Astrocyte (in vitro differentiated cells and primary cell): ENCODE data around the gene ADAM29. TPM values are rescaled to one million over a fixed set of nuclear protein-coding genes. Genes with fewer than 3 reads are reported as not detected.

Source experiments
- DNase-seq: peaks from one replicate; pipeline ENCODE4 v3.0.0-alpha.2; 2010; ENCODE audit warnings: low read depth
- FAIRE-seq: peaks from 2 replicates; lab custom pipeline; 2011; peaks lifted over from hg19 to GRCh38; lab: Jason Lieb, UNC
- H2AFZ ChIP-seq: 2 replicates; pipeline ENCODE4 v1.6.0; 2012; ENCODE audit warnings: low read depth, low read length, inconsistent platforms
- H3K27ac ChIP-seq: 2 replicates; pipeline ENCODE4 v1.5.1; 2011; ENCODE audit warnings: low read depth, low read length, inconsistent platforms
- H3K27me3 ChIP-seq: 2 replicates; pipeline ENCODE4 v1.6.0; 2011; ENCODE audit warnings: low read length, inconsistent platforms; ENCODE audit not compliant: insufficient read depth
- H3K36me3 ChIP-seq: 2 replicates; pipeline ENCODE4 v1.5.1; 2011; ENCODE audit warnings: low read length, inconsistent platforms; ENCODE audit not compliant: insufficient read depth
- H3K4me1 ChIP-seq: 2 replicates; pipeline ENCODE4 v1.5.1; 2011; ENCODE audit warnings: low read length, inconsistent platforms; ENCODE audit not compliant: insufficient read depth
- H3K4me2 ChIP-seq: 2 replicates; pipeline ENCODE4 v1.6.0; 2012; ENCODE audit warnings: low read length, inconsistent platforms
- H3K4me3 ChIP-seq: 2 replicates; pipeline ENCODE4 v1.5.1; 2011; ENCODE audit warnings: low read depth, mild to moderate bottlenecking, low read length, inconsistent platforms; ENCODE audit not compliant: insufficient read depth
- H3K79me2 ChIP-seq: 2 replicates; pipeline ENCODE4 v1.6.0; 2012; ENCODE audit warnings: mild to moderate bottlenecking, low read length, inconsistent platforms; ENCODE audit not compliant: insufficient read depth
- H3K9ac ChIP-seq: 2 replicates; pipeline ENCODE4 v1.6.0; 2012; ENCODE audit warnings: mild to moderate bottlenecking, low read length, inconsistent platforms
- H3K9me3 ChIP-seq: 2 replicates; pipeline ENCODE4 v1.5.1; 2012; ENCODE audit warnings: low read depth, mild to moderate bottlenecking, low read length, inconsistent platforms; ENCODE audit not compliant: insufficient read depth
- H4K20me1 ChIP-seq: 2 replicates; pipeline ENCODE4 v1.6.0; 2012; ENCODE audit warnings: low read length, inconsistent platforms; ENCODE audit not compliant: insufficient read depth
- H3K27ac Mint-ChIP-seq: one replicate; pipeline ENCODE4 v1.8.0; 2021; ENCODE audit warnings: mild to moderate bottlenecking, mixed read lengths; ENCODE audit not compliant: unreplicated experiment
- H3K27me3 Mint-ChIP-seq: one replicate; pipeline ENCODE4 v1.8.0; 2021; ENCODE audit warnings: low read depth, mixed read lengths; ENCODE audit not compliant: unreplicated experiment
- H3K36me3 Mint-ChIP-seq: one replicate; pipeline ENCODE4 v1.8.0; 2021; ENCODE audit warnings: low read depth, mixed read lengths; ENCODE audit not compliant: unreplicated experiment
- H3K4me1 Mint-ChIP-seq: one replicate; pipeline ENCODE4 v1.8.0; 2021; ENCODE audit warnings: low read depth, mixed read lengths; ENCODE audit not compliant: unreplicated experiment
- H3K4me3 Mint-ChIP-seq: one replicate; pipeline ENCODE4 v1.8.0; 2021; ENCODE audit warnings: mild to moderate bottlenecking, moderate library complexity, mixed read lengths; ENCODE audit not compliant: unreplicated experiment
- H3K9me3 Mint-ChIP-seq: one replicate; pipeline ENCODE4 v1.8.0; 2021; ENCODE audit warnings: mild to moderate bottlenecking, mixed read lengths; ENCODE audit not compliant: unreplicated experiment
- EZH2 ChIP-seq: IDR thresholded peaks from 2 replicates; pipeline ENCODE4 v1.6.1; 2012; ENCODE audit warnings: mild to moderate bottlenecking, low read length, inconsistent platforms; ENCODE audit not compliant: insufficient read depth
- total RNA-seq: library from RNA; stranded (reverse); gene quantifications from 2 replicates; pipeline ENCODE4 v1.2.1, GENCODE V29; 2021
- TF ChIP-seq, protein P1 (sequence below): IDR thresholded peaks from 2 replicates; pipeline ENCODE4 v1.5.1; 2011; ENCODE audit warnings: low read depth, mild to moderate bottlenecking, inconsistent platforms, low read length, moderate library complexity; ENCODE audit not compliant: insufficient read depth

Gene ADAM29
- total RNA-seq, 1 donor from 2014 or later, result not detected

DNA sequence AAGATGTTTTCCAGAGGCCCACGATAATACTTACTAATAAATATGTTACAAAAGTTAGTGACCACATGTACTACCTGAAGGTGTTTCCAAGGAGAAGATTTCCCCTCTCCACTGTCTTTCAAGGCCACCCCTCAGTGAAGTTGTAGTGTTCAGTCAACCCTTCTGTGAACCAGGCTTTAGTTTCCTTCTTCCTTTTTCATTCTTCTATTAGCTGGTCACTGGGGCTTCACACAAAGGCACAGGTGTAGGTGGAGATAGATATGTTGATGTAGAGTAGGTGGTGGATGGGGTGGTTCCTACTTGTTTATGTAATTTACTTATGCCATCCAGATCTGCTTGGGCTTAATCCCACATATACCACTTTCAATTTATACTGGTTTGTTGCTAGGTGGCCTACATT lies 43.3 kb upstream of the ADAM29 start:
- H3K27me3 ChIP-seq, result no peaks in the 10 kb centered on the region
- H3K27me3 Mint-ChIP-seq, result no peaks in the 10 kb centered on the region
- TF ChIP-seq EZH2, result no peak
- TF ChIP-seq, protein P1, sequence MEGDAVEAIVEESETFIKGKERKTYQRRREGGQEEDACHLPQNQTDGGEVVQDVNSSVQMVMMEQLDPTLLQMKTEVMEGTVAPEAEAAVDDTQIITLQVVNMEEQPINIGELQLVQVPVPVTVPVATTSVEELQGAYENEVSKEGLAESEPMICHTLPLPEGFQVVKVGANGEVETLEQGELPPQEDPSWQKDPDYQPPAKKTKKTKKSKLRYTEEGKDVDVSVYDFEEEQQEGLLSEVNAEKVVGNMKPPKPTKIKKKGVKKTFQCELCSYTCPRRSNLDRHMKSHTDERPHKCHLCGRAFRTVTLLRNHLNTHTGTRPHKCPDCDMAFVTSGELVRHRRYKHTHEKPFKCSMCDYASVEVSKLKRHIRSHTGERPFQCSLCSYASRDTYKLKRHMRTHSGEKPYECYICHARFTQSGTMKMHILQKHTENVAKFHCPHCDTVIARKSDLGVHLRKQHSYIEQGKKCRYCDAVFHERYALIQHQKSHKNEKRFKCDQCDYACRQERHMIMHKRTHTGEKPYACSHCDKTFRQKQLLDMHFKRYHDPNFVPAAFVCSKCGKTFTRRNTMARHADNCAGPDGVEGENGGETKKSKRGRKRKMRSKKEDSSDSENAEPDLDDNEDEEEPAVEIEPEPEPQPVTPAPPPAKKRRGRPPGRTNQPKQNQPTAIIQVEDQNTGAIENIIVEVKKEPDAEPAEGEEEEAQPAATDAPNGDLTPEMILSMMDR, result no peak
- no peaks in the 10 kb centered on the region for H3K36me3 Mint-ChIP-seq
- H2AFZ ChIP-seq, result no peak overlapping the region
- no peak overlapping the region for H3K27ac Mint-ChIP-seq
- no peak overlapping the region for H3K4me3 Mint-ChIP-seq
- no peaks in the 10 kb centered on the region for H3K9me3 ChIP-seq
- no peak overlapping the region for H3K9ac ChIP-seq
- FAIRE-seq (no peak), DNase-seq (no peak)
- no peaks in the 10 kb centered on the region for H3K79me2 ChIP-seq
- H3K36me3 ChIP-seq, result no peaks in the 10 kb centered on the region
- no peak overlapping the region for H3K4me2 ChIP-seq
- H3K9me3 Mint-ChIP-seq, result peaks cover 2% of the 10 kb centered on the region
- no peak overlapping the region for H3K4me3 ChIP-seq
- H3K4me1 Mint-ChIP-seq, result peaks cover 3% of the 10 kb centered on the region
- no peaks in the 10 kb centered on the region for H3K4me1 ChIP-seq
- H3K27ac ChIP-seq, result no peak overlapping the region
- no peaks in the 10 kb centered on the region for H4K20me1 ChIP-seq

DNA sequence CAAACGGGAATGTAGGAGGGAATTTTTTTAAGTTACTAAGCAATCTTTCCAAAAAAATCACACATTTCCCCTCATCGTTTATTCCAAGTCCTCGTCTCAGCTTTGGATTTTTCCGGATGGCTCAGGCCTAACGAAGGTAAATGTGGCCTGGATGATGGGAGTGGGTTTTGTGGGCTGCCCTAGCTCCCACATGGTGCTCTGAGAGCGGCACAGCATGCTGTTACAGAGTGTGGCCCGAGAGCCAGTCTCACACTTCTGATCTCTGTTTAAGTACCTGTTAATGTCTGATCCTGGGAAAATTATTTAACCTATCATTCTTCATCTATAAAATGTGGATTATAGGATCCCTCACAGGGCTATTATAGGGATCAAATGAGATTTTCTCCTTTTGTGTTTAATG lies 38.2 kb upstream of the ADAM29 start:
- Histone ChIP-seq H3K79me2 (no peaks in the 10 kb centered on the region), H3K27ac (no peak overlapping the region), H3K9ac (no peak overlapping the region), H3K4me3 (no peak overlapping the region), H3K4me2 (no peak overlapping the region), H4K20me1 (no peaks in the 10 kb centered on the region), H3K27me3 (no peaks in the 10 kb centered on the region), H3K9me3 (no peaks in the 10 kb centered on the region), H2AFZ (no peak overlapping the region), H3K36me3 (no peaks in the 10 kb centered on the region), H3K4me1 (no peaks in the 10 kb centered on the region)
- no peaks in the 10 kb centered on the region for H3K27me3 Mint-ChIP-seq
- DNase-seq (no peak), FAIRE-seq (no peak)
- TF ChIP-seq, protein P1, result no peak
- TF ChIP-seq EZH2, result no peak
- H3K4me1 Mint-ChIP-seq, result no peaks in the 10 kb centered on the region
- H3K9me3 Mint-ChIP-seq, result no peaks in the 10 kb centered on the region
- no peak overlapping the region for H3K27ac Mint-ChIP-seq
- H3K36me3 Mint-ChIP-seq, result no peaks in the 10 kb centered on the region
- no peak overlapping the region for H3K4me3 Mint-ChIP-seq

DNA sequence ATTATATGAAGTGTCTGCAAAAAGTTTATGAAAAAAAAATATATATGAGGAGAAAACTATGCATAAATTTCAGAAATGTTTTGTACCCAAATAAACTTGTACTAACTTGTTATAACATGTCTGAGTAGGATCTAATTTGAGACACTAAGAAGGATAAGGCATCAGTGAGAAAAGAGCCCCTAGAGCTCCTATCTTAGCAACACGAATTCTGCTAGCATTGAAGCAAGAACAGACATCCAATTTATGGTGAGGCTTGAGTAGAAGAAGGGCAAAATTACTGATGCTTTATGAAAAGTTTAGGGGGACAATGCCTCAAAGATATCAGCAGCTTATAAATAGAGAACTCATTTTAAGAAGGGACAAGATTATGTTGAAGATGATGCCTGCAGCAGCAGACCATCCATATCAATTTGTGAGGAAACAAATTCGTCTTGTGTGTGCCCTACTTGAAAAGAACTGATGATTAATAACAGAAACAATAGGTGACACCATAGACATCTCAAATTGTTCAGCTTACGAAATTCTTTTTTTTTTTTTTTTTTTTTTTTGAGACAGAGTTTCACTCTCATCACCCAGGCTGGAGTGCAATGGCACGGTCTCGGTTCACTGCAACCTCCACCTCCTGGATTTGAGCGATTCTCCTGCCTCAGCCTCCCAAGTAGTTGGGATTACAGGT lies 35.7 kb upstream of the ADAM29 start:
- Histone ChIP-seq H3K9ac (no peak overlapping the region), H3K27me3 (no peaks in the 10 kb centered on the region), H3K4me2 (no peak overlapping the region), H3K36me3 (no peaks in the 10 kb centered on the region), H4K20me1 (no peaks in the 10 kb centered on the region), H3K9me3 (no peaks in the 10 kb centered on the region), H3K27ac (no peak overlapping the region), H3K4me3 (no peak overlapping the region), H3K4me1 (no peaks in the 10 kb centered on the region), H2AFZ (no peak overlapping the region), H3K79me2 (no peaks in the 10 kb centered on the region)
- FAIRE-seq (no peak), DNase-seq (no peak)
- no peaks in the 10 kb centered on the region for H3K36me3 Mint-ChIP-seq
- no peak for TF ChIP-seq EZH2
- TF ChIP-seq, protein P1, result no peak
- H3K4me1 Mint-ChIP-seq, result peaks cover 3% of the 10 kb centered on the region
- no peak overlapping the region for H3K27ac Mint-ChIP-seq
- no peaks in the 10 kb centered on the region for H3K27me3 Mint-ChIP-seq
- no peaks in the 10 kb centered on the region for H3K9me3 Mint-ChIP-seq
- no peak overlapping the region for H3K4me3 Mint-ChIP-seq
